ENCODE data around the gene BUD31. TPM values are rescaled to one million over a fixed set of nuclear protein-coding genes. Genes with fewer than 3 reads are reported as not detected.
A peak's percentile ranks its signal among the peaks of the same experiment; 100 is the strongest.

BUD31 gene
- total and polyA plus RNA-seq, 9 of the 15 experiments (the other 6 are each of a cell fraction or from before 2014, with no cell fraction given) = 105 to 342 (median 247) TPM

GRCh38 chr7:99438573-99439480 lies 30.1 kb downstream of the BUD31 start, which contains the start of the genes CPSF4 and PTCD1 (continued):
- TF ChIP-seq CBX2 (IDR thresholded peaks at IDR 0.05; ENCODE audit: insufficient read depth, low read length, poor library complexity, severe bottlenecking) (no peak), TFAP4 (CRISPR knock-in tag; IDR thresholded peaks at IDR 0.05; ENCODE audit: borderline replicate concordance) (peak; percentile 87), HDAC2 (IDR thresholded peaks at IDR 0.05) (peak; percentile 47; the same call in 1 of the 2 replicates), ARID2 (IDR thresholded peaks at IDR 0.05) (no peak), ATF3 (IDR thresholded peaks at IDR 0.05) (no peak), ATF3 (CRISPR knock-in tag; conservative IDR thresholded peaks at IDR 0.05) (peak; percentile 73), ERF (CRISPR knock-in tag; IDR thresholded peaks at IDR 0.05) (peak; percentile 75), BDP1 (IDR thresholded peaks at IDR 0.05; ENCODE audit: insufficient read depth, insufficient read length) (no peak), ZNF232 (CRISPR knock-in tag; IDR thresholded peaks at IDR 0.05) (no peak), HINFP (tag; conservative IDR thresholded peaks at IDR 0.05; ENCODE audit: low read depth) (no peak), TAF9B (IDR thresholded peaks at IDR 0.05; ENCODE audit: partially characterized antibody) (no peak), E2F5 (CRISPR knock-in tag; IDR thresholded peaks at IDR 0.05) (no peak; the same call in 1 of the 2 replicates), SRSF1 (IDR thresholded peaks at IDR 0.05; ENCODE audit: low read depth, low read length) (0 out of 2 replicates have a peak, but pooled peaks have one; percentile 46), HNRNPUL1 (IDR thresholded peaks at IDR 0.05; ENCODE audit: low read length) (no peak), KLF6 (CRISPR knock-in tag; IDR thresholded peaks at IDR 0.05; ENCODE audit: borderline replicate concordance) (0 out of 2 replicates have a peak, but pooled peaks have one; percentile 20), TAF7 (tag; IDR thresholded peaks at IDR 0.05) (no peak), HMGXB4 (CRISPR knock-in tag; IDR thresholded peaks at IDR 0.05) (no peak; the same call in 1 of the 2 replicates), ZBTB1 (CRISPR knock-in tag; IDR thresholded peaks at IDR 0.05; ENCODE audit: borderline replicate concordance, low read depth) (no peak), ZBTB9 (CRISPR knock-in tag; IDR thresholded peaks at IDR 0.05) (peak; percentile 93), DPF2 (IDR thresholded peaks at IDR 0.05) (no peak)
